GM23248 (cell line): ENCODE results near the gene ZMAT5. TPM values are rescaled to one million over a fixed set of nuclear protein-coding genes. Genes with fewer than 3 reads are reported as not detected.
A peak's percentile ranks its signal among the peaks of the same experiment; 100 is the strongest.

Experiments used
- DNase-seq: peaks from one replicate; pipeline ENCODE4 v3.0.0-alpha.2; 2015
- H2AFZ ChIP-seq: fragments of 200-600 bp; sonication (generic); 2 replicates; pipeline ENCODE4 v1.6.1; 2016; ENCODE audit warnings: antibody characterized with exemption
- H3F3A ChIP-seq: fragments of 200-600 bp; sonication (generic); 2 replicates; pipeline ENCODE4 v1.6.1; 2016; ENCODE audit warnings: mild to moderate bottlenecking, antibody characterized with exemption, mixed run types; ENCODE audit not compliant: insufficient read depth
- H3K27ac ChIP-seq: fragments of 200-600 bp; sonication (generic); 2 replicates; pipeline ENCODE4 v1.5.1; 2016; ENCODE audit warnings: mild to moderate bottlenecking
- H3K27me3 ChIP-seq: fragments of 200-600 bp; sonication (generic); replicated peaks from 2 replicates; pipeline ENCODE4 v1.6.1; 2016; ENCODE audit warnings: mild to moderate bottlenecking; ENCODE audit not compliant: insufficient read depth
- H3K36me3 ChIP-seq: fragments of 200-600 bp; sonication (generic); 2 replicates; pipeline ENCODE4 v1.6.1; 2016; ENCODE audit warnings: low read depth, mild to moderate bottlenecking
- H3K4me1 ChIP-seq: fragments of 200-600 bp; sonication (generic); 2 replicates; pipeline ENCODE4 v1.6.1; 2016; ENCODE audit warnings: mild to moderate bottlenecking; ENCODE audit not compliant: insufficient read depth
- H3K4me2 ChIP-seq: fragments of 200-600 bp; sonication (generic); one replicate; pipeline ENCODE4 v1.6.1; 2016; ENCODE audit warnings: mild to moderate bottlenecking; ENCODE audit not compliant: unreplicated experiment
- H3K4me3 ChIP-seq: fragments of 200-600 bp; sonication (generic); 2 replicates; pipeline ENCODE4 v1.5.1; 2016; ENCODE audit warnings: mild to moderate bottlenecking
- H3K79me2 ChIP-seq: fragments of 200-600 bp; sonication (generic); 2 replicates; pipeline ENCODE4 v1.6.1; 2016; ENCODE audit warnings: mild to moderate bottlenecking; ENCODE audit not compliant: insufficient read depth
- H3K9ac ChIP-seq: fragments of 200-600 bp; sonication (generic); 2 replicates; pipeline ENCODE4 v1.6.1; 2016; ENCODE audit warnings: mild to moderate bottlenecking
- H3K9me2 ChIP-seq: fragments of 200-600 bp; sonication (generic); 2 replicates; pipeline ENCODE4 v1.6.1; 2016; ENCODE audit warnings: mixed run types, mild to moderate bottlenecking, moderate library complexity; ENCODE audit not compliant: insufficient read depth
- H3K9me3 ChIP-seq: fragments of 200-600 bp; sonication (generic); one replicate; pipeline ENCODE4 v1.6.1; 2017; ENCODE audit warnings: low read depth
- H4K20me1 ChIP-seq: fragments of 200-600 bp; sonication (generic); 2 replicates; pipeline ENCODE4 v1.6.0; 2016; ENCODE audit not compliant: insufficient read depth
- EZH2 ChIP-seq: fragments of 200-600 bp; sonication (generic); IDR thresholded peaks from 2 replicates; pipeline ENCODE4 v1.6.1; 2018; ENCODE audit warnings: antibody characterized with exemption, mild to moderate bottlenecking; ENCODE audit not compliant: insufficient read depth, poor library complexity, severe bottlenecking
- EZH2phosphoT487 ChIP-seq: fragments of 200-600 bp; sonication (generic); IDR thresholded peaks from 2 replicates; pipeline ENCODE4 v1.6.1; 2018; ENCODE audit warnings: antibody characterized with exemption, moderate library complexity, mild to moderate bottlenecking, low read depth; ENCODE audit not compliant: insufficient read depth
- WGBS, 2 experiments: methylation state at CpG; one replicate each; pipeline ENCODE4 v1.1.6; 2015 to 2017; ENCODE audit warnings: low lambda C conversion rate in 2 of 2, low coverage in 1 of 2; ENCODE audit errors: missing lambda C conversion rate in 2 of 2; 5-methylcytosine and 5-hydroxymethylcytosine counted together
- in situ Hi-C: fragments of 300-500 bp; cut with MboI; formaldehyde crosslinking; loops from 2 replicates; pipeline ENCODE4 v1.15.0; 2020
- polyA plus RNA-seq: library from polyadenylated mRNA; unstranded; fragments of >200 nt; fragmentation: Nextera tagmentation; extraction: Ambion mirVana; gene quantifications from 2 replicates; pipeline ENCODE4 v1.2.1, GENCODE V29; 2016
- total RNA-seq: library from RNA; depleted of rRNA; stranded (reverse); fragments of >200 nt; shearing (Covaris generic); gene quantifications from 2 replicates; pipeline ENCODE4 v1.2.3, GENCODE V29; 2014

Gene ZMAT5
- total and polyA plus RNA-seq, 2 experiments from 2014 or later = 11.3 to 35.8 TPM

DNA sequence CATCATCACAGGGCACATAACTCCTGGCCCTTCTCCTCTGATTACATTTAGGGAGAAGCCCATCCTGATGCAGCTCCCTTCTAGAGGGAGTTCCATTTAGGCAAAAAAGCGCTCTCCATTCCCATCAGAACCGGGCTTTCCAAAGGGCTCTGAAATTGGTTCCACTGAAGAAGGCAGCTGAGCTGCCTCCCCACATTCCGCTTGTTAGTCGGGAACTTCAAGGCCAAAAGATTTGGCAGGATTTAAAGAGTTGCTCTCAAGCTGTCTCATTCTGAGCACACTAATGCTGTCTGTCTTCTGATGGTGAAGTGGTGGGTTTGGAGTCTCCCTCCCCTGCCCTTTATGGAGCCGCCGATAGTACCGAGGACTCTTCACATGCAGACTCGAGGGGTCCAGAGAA lies 73.6 kb downstream of the ZMAT5 start:
- Histone ChIP-seq H3K27me3 (no peaks in the 10 kb centered on the region), H3K36me3 (peaks cover 13% of the 10 kb centered on the region; the same call in 1 of the 2 replicates), H4K20me1 (no peaks in the 10 kb centered on the region), H3K9me3 (no peaks in the 10 kb centered on the region), H3K9me2 (no peaks in the 10 kb centered on the region), H3K4me3 (no peak overlapping the region), H3K4me2 (no peak overlapping the region), H3K79me2 (no peaks in the 10 kb centered on the region), H3K9ac (no peak overlapping the region), H3K4me1 (no peaks in the 10 kb centered on the region), H2AFZ (no peak overlapping the region), H3K27ac (no peak overlapping the region), H3F3A (0 out of 2 replicates have a peak, but pooled peaks cover 2% of the 10 kb centered on the region)
- in situ Hi-C loops = no loop called here
- TF ChIP-seq EZH2 = no peak
- no peak for TF ChIP-seq EZH2phosphoT487
- 79 to 81% methylated on average over 8 of the region's 8 CpGs for WGBS, 2 experiments
- DNase-seq = no peak

DNA sequence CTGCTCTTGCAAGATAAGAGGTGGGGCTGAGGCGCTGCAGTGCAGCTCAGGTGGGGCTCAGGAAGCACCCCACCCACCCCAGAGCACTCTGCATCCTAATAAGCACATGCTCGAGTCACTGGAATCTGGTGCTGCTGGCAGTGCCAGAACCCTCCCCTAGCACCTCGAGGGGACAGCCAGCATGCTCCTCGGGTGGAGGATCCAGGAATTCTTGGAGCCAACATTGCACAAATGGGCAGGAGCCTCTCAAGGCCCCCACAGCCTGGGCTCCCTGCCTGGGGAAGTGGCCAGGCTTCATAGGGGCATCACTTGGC lies 74.5 kb downstream of the ZMAT5 start:
- Histone ChIP-seq H3K79me2 (no peaks in the 10 kb centered on the region), H4K20me1 (no peaks in the 10 kb centered on the region), H3K36me3 (peaks cover 13% of the 10 kb centered on the region; the same call in 1 of the 2 replicates), H3K27me3 (no peaks in the 10 kb centered on the region), H3K9me2 (no peaks in the 10 kb centered on the region), H3K4me1 (no peaks in the 10 kb centered on the region), H3K9ac (no peak overlapping the region), H3K9me3 (no peaks in the 10 kb centered on the region), H2AFZ (no peak overlapping the region), H3K4me3 (no peak overlapping the region), H3K27ac (no peak overlapping the region), H3K4me2 (no peak overlapping the region), H3F3A (0 out of 2 replicates have a peak, but pooled peaks cover 2% of the 10 kb centered on the region)
- DNase-seq = no peak
- WGBS, 2 experiments = 40 to 49% methylated on average over 4 of the region's 4 CpGs
- TF ChIP-seq EZH2phosphoT487 (no peak), EZH2 (no peak)
- in situ Hi-C loops = no loop called here

DNA sequence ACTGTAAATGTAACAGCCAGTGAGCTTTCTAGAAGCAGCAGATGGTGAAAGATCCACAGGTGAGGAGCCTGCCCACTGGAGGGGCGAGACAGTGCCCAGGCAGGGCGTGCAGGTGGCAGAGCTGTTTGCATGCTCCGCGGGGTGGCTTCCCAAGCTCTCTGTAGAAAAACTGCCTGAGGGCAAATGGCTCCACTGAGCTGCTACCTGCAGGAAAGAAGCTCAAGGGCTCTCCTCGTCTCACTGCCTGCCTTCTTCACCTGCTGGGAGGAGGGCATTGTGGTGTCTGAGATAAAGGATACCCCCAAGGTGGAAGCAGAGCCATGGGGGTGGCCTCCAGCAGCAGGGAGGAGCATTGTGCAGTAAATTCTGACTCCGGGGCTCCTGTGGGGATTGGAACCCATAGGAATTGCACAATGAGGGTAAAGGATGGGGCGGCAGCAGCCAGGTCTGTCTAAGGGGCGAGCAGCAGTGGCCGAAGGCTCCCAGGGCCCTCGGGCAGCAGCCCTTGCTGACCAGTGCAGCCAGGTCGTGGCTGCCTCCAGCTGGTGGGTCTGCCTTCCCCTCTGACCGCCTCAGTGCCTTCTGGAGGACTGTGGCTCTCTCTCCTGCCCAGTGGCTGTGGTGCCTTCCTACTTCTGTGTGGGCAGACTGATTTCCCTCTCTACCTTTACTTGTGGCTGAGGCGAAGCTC lies 75.0 kb downstream of the ZMAT5 start:
- Histone ChIP-seq H3K36me3 (peaks cover 13% of the 10 kb centered on the region; the same call in 1 of the 2 replicates), H2AFZ (no peak overlapping the region), H3K27ac (no peak overlapping the region), H3K9ac (no peak overlapping the region), H4K20me1 (no peaks in the 10 kb centered on the region), H3K9me3 (no peaks in the 10 kb centered on the region), H3K4me1 (no peaks in the 10 kb centered on the region), H3K4me3 (no peak overlapping the region), H3K79me2 (no peaks in the 10 kb centered on the region), H3K4me2 (no peak overlapping the region), H3F3A (0 out of 2 replicates have a peak, but pooled peaks cover 2% of the 10 kb centered on the region), H3K9me2 (no peaks in the 10 kb centered on the region), H3K27me3 (no peaks in the 10 kb centered on the region)
- TF ChIP-seq EZH2 (no peak), EZH2phosphoT487 (no peak)
- in situ Hi-C loops = no loop called here
- no peak for DNase-seq
- WGBS, 2 experiments = 98% methylated on average over 12 to 13 of the region's 13 CpGs

GRCh38 chr22:29690476-29690875 lies 76.3 kb downstream of the ZMAT5 start:
- Histone ChIP-seq H3K9me2 (no peaks in the 10 kb centered on the region), H3K4me1 (no peaks in the 10 kb centered on the region), H3K4me3 (no peak overlapping the region), H4K20me1 (no peaks in the 10 kb centered on the region), H3K79me2 (no peaks in the 10 kb centered on the region; the same call in 1 of the 2 replicates), H3K9me3 (no peaks in the 10 kb centered on the region), H3K4me2 (no peak overlapping the region), H3K9ac (no peak overlapping the region), H3K27ac (no peak overlapping the region), H3K27me3 (no peaks in the 10 kb centered on the region), H2AFZ (no peak overlapping the region), H3K36me3 (peaks cover 10% of the 10 kb centered on the region; the same call in 1 of the 2 replicates), H3F3A (0 out of 2 replicates have a peak, but pooled peaks cover 2% of the 10 kb centered on the region)
- in situ Hi-C loops = no loop called here
- no peak for DNase-seq
- 45 to 47% methylated on average over 9 of the region's 9 CpGs for WGBS, 2 experiments
- no peak for TF ChIP-seq EZH2
- no peak for TF ChIP-seq EZH2phosphoT487

GRCh38 chr22:29689880-29690213 lies 77.0 kb downstream of the ZMAT5 start:
- no peaks in the 10 kb centered on the region for H3K4me1 ChIP-seq
- in situ Hi-C loops = no loop called here

More at GRCh38 chr22:29689880-29690213, 77.0 kb downstream of the ZMAT5 start:
- Histone ChIP-seq H3F3A (0 out of 2 replicates have a peak, but pooled peaks cover 2% of the 10 kb centered on the region), H3K9me2 (no peaks in the 10 kb centered on the region), H4K20me1 (no peaks in the 10 kb centered on the region), H3K4me3 (no peak overlapping the region), H2AFZ (no peak overlapping the region), H3K36me3 (peaks cover 11% of the 10 kb centered on the region; the same call in 1 of the 2 replicates), H3K79me2 (no peaks in the 10 kb centered on the region; the same call in 1 of the 2 replicates), H3K27me3 (no peaks in the 10 kb centered on the region), H3K9me3 (no peaks in the 10 kb centered on the region), H3K9ac (no peak overlapping the region), H3K4me2 (no peak overlapping the region), H3K27ac (no peak overlapping the region)
- WGBS, 2 experiments = 38% methylated on average over 8 of the region's 8 CpGs
- DNase-seq = peak; percentile 75
- TF ChIP-seq EZH2phosphoT487 (no peak), EZH2 (no peak)
